Brain microvascular endothelial cell (primary cell): ENCODE results near the gene NECAB3.

Experiments
- DNase-seq: peaks from one replicate; pipeline ENCODE4 v3.0.0-alpha.2; 2020
- H3K27ac ChIP-seq: fragments of 250-450 bp; sonication (Bioruptor Pico); 2 replicates; pipeline ENCODE4 v1.5.1; 2020; ENCODE audit warnings: mild to moderate bottlenecking, moderate library complexity
- H3K27me3 ChIP-seq: fragments of 250-450 bp; sonication (Bioruptor Pico); replicated peaks from 2 replicates; pipeline ENCODE4 v1.5.1; 2020; ENCODE audit warnings: mild to moderate bottlenecking
- H3K36me3 ChIP-seq: fragments of 250-450 bp; sonication (Bioruptor Pico); replicated peaks from 2 replicates; pipeline ENCODE4 v1.5.1; 2020; ENCODE audit warnings: mild to moderate bottlenecking
- H3K4me3 ChIP-seq: 2 replicates; pipeline ENCODE4 v1.5.1; 2011; ENCODE audit warnings: low read depth, mild to moderate bottlenecking, control low read depth, low read length, moderate library complexity
- in situ Hi-C: cut with HindIII; loops from 2 replicates; pipeline ENCODE4 v1.10.0; 2017; ENCODE audit warnings: low sequenced_read_pairs, low pct_ligation_motif_present
- TF ChIP-seq, protein P1 (sequence below): IDR thresholded peaks from 2 replicates; pipeline ENCODE4 v1.5.1; 2011; ENCODE audit warnings: low read depth, mild to moderate bottlenecking, moderate library complexity, low read length, control low read depth, inconsistent platforms; ENCODE audit errors: missing control alignments

Gene NECAB3

DNA sequence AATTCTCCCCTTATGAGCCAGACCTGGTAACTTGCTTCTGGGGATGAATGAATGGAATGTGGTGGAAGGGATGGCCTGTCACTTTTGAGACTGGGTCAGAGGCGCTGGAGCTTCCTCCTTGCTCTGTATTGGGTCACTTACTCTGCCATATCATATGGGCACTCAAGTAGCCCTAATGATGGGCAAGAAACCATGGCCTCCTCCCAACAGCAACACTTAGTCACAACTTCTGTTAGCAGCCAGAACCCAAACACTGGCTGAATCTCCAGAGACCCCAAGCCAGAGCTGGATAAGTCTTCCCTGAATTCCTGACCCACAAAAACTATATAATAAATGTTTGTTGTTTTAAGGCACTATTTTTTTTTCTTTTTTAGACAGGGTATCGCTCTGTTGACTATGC lies 6.5 kb upstream of the NECAB3 start:
- H3K36me3 ChIP-seq: no peaks in the 10 kb centered on the region
- no peaks in the 10 kb centered on the region for H3K27me3 ChIP-seq
- H3K4me3 ChIP-seq: no peak overlapping the region
- no peak overlapping the region for H3K27ac ChIP-seq
- in situ Hi-C loops: no loop called here
- no peak for DNase-seq
- TF ChIP-seq, protein P1, sequence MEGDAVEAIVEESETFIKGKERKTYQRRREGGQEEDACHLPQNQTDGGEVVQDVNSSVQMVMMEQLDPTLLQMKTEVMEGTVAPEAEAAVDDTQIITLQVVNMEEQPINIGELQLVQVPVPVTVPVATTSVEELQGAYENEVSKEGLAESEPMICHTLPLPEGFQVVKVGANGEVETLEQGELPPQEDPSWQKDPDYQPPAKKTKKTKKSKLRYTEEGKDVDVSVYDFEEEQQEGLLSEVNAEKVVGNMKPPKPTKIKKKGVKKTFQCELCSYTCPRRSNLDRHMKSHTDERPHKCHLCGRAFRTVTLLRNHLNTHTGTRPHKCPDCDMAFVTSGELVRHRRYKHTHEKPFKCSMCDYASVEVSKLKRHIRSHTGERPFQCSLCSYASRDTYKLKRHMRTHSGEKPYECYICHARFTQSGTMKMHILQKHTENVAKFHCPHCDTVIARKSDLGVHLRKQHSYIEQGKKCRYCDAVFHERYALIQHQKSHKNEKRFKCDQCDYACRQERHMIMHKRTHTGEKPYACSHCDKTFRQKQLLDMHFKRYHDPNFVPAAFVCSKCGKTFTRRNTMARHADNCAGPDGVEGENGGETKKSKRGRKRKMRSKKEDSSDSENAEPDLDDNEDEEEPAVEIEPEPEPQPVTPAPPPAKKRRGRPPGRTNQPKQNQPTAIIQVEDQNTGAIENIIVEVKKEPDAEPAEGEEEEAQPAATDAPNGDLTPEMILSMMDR: no peak

DNA sequence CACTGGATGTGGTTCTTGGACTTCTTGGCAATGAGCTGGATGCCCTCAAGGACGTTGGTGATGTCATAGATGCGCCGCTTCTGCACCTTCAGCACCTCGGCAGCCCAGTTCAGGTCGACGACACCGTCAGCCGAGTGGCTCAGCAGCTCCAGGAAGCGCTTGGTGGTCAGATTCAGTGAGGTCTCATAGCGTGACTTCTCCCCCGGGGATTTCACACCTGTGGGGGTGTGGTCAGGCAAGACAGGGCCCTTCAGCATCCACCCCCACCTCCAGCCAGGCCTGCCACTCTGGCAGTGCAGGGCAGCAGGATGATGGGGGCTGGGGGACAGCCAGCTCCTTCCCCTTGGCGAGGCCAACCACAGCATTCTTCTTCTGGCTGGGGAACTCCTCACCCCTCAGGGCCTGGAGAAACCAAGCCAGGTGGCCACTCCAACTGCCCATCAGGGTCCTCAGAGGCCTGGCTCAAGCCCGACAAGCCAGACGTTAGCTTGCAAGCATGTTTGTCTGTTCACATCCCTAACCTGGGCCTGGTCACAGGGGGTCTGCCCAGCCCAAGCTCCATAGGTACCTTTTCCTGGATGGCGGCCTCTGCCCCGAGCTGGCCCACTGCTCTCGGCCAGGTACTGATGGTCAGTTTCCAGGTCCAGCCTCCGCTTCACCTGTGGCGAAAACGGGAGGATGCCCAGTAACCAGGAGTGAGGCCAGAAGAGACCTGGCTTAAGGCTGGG lies 5.7 kb upstream of the NECAB3 start:
- in situ Hi-C loops: no loop called here
- Histone ChIP-seq H3K36me3 (no peaks in the 10 kb centered on the region), H3K27ac (no peak overlapping the region), H3K27me3 (no peaks in the 10 kb centered on the region), H3K4me3 (no peak overlapping the region)
- TF ChIP-seq, protein P1: no peak
- DNase-seq: no peak

DNA sequence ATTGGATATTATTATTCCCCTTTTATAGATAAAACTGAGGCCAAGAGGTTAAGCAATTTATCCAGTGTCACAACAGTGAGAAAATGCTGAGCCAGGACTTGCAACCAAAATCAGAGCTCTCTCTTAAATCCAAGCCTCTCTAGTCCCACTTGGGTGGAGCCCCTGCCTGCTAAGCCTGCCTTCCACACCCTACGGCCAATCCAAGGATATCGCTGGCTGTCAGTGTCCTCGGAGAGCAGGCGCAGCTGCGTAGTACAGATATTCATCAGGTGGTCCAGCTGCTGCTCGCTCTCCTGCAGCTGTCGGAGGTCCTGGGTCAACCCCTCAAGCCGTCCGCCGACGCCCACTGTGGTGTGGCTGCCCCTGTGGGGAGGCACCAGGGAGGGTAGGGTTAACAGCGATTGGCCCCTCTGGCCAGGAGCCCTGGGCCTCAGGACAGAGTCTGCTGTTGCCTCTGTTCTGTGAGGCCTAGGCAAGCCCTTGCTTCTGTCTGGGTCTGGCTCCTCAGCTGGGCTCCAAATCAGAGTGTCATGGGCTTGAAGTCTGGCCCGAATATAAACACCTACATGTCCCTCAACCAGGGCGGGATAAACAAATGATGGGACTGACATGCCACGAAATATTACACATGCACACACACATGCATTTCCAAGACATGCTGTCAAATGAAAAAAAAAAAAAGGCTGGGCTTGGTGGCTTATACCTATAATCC lies 3.9 kb upstream of the NECAB3 start:
- in situ Hi-C loops: no loop called here

DNA sequence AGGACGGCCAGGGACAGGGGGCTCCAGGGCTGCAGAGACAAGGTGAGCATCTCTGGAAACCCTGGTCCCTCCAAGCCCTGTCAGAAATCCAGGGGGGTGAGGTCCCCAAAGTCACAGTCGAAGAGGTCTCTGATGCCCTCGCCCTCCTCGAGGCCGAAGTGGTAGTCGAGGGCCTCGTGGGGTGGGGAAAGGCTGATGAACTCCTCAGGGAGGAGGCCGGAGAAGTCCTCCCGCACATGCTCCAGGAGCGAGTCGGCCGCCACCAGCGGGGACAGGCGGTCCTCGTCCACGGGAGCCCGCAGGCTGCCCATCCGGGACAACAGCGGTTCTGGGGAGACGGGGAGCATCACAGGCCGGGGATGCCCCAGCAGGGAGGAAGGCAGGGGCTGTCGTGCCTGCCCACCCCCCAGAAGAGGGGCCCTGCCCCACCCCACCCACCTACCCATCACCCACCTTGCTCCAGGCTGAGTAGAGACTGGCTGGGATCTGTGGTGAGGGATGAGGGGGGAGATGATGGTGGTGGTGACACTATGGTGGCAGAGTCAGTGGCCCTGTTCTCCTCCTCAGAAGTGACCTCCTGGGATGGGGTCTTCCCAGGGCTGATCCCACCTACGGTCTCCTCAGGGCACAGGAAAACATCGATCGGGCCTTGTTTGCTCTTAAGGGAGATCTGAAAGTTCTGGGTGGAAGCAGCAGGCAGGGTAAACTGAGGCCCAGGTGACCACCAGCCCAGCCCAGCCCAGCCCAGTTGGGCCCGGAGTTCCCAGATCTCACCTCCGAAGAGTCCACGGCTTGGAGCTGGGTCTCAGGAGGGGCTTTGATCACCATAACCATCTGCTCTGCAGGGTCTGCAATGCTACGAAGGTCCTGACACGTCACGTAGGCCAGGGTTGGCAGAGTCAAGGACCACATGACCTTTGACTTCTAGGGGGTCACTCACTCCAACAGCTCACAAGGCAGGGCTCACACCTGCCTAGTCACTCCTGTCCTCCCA lies 2.7 kb upstream of the NECAB3 start:
- in situ Hi-C loops: no loop called here
- DNase-seq: no peak
- Histone ChIP-seq H3K36me3 (no peaks in the 10 kb centered on the region), H3K27me3 (no peaks in the 10 kb centered on the region), H3K4me3 (no peak overlapping the region), H3K27ac (no peak overlapping the region)
- TF ChIP-seq, protein P1: no peak

More for the DNA sequence above, 3.9 kb upstream of the NECAB3 start:
- Histone ChIP-seq H3K36me3 (no peaks in the 10 kb centered on the region), H3K27me3 (no peaks in the 10 kb centered on the region), H3K4me3 (no peak overlapping the region), H3K27ac (no peak overlapping the region)
- TF ChIP-seq, protein P1: no peak
- DNase-seq: no peak

DNA sequence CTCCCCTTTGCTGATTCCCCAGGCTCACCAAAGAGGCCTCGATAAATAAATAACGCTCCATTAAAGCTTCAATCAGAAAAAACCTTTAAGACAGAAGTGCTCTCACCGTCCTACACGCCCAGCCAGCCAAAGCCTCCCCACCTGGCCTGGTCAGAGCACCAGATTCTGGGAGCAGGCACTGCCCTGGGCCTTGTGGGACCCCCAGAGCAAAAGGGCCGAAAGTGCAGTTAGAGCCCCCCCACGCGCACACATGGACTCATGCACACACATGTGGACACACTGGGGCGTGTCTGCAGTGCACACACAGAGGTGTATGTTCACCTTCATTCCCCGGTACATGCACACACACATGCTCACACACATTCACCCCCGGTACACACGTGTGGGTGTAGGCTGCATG lies 1.9 kb upstream of the NECAB3 start:
- DNase-seq: no peak
- no peak overlapping the region for H3K4me3 ChIP-seq
- in situ Hi-C loops: no loop called here
- H3K27ac ChIP-seq: no peak overlapping the region
- TF ChIP-seq, protein P1: no peak
- no peaks in the 10 kb centered on the region for H3K27me3 ChIP-seq
- H3K36me3 ChIP-seq: no peaks in the 10 kb centered on the region
